ENCODE results near the gene TRPM4. TPM values are rescaled to one million over a fixed set of nuclear protein-coding genes. Genes with fewer than 3 reads are reported as not detected.
A peak's percentile ranks its signal among the peaks of the same experiment; 100 is the strongest.

The TRPM4 gene
- polyA plus RNA-seq, 1 of the 3 experiments (the other 2 are of a cell fraction), result 20.6 TPM

DNA sequence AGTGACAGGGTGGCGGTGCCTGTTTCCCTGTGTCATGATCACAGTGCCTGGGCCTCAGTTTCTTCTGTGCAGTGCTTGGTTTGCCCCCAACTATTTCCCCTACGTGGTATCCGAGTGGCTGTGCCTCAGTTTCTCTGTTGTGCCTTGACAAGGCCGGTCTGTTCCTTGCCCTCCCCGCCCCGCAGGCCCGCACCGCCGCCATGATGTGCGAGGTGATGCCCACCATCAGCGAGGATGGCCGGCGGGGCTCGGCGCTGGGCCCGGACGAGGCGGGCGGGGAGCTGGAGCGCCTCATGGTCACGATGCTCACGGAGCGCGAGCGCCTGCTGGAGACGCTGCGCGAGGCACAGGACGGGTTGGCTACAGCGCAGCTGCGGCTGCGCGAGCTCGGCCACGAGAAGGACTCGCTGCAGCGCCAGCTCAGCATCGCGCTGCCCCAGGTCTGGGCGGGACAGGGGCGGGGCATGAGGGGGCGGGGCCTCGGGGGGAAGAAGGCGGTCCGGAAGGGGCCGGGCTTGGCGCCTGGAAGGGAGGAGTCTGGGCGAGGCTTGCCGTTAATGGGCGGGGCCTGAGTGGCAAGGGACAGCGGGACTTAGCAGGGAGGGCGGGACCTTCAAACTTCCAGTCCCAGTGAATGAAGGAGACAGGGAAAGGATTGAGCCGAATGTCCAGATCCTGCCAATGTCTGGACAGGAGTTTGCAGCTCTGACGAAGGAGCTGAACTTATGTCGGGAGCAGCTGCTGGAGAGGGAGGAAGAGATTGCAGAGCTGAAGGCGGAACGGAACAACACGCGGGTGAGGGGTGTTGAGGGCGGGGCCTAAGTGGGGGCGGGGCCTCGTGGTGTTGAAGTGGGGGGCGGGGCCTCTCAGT is 29.7 kb upstream of the TRPM4 start (continued):
- TF ChIP-seq NRF1 (IDR thresholded peaks at IDR 0.05; ENCODE audit: low read depth, low read length) (peak; percentile 91), RXRA (IDR thresholded peaks at IDR 0.05; ENCODE audit: borderline replicate concordance, low read depth) (no peak), FOSL2 (IDR thresholded peaks at IDR 0.05; ENCODE audit: borderline replicate concordance, low read depth) (no peak), FOXM1 (IDR thresholded peaks at IDR 0.05; ENCODE audit: low read depth) (no peak), YY1 (IDR thresholded peaks at IDR 0.05; ENCODE audit: low read depth) (no peak), RCOR1 (IDR thresholded peaks at IDR 0.05; ENCODE audit: low read length) (no peak), TCF12 (IDR thresholded peaks at IDR 0.05) (no peak), RAD21 (IDR thresholded peaks at IDR 0.05; ENCODE audit: low read length) (peak; percentile 22; the same call in 1 of the 2 replicates), TEAD4 (IDR thresholded peaks at IDR 0.05; ENCODE audit: borderline replicate concordance, insufficient read depth) (no peak), EP300 (IDR thresholded peaks at IDR 0.05; ENCODE audit: borderline replicate concordance in 1 of 2, low read depth in 1 of 2, low read length in 1 of 2) (no peak), TAF1 (IDR thresholded peaks at IDR 0.05; ENCODE audit: borderline replicate concordance, low read depth, low read length) (no peak), JUND (IDR thresholded peaks at IDR 0.05) (no peak), ELF1 (IDR thresholded peaks at IDR 0.05) (no peak)
- TF ChIP-seq, protein P1, sequence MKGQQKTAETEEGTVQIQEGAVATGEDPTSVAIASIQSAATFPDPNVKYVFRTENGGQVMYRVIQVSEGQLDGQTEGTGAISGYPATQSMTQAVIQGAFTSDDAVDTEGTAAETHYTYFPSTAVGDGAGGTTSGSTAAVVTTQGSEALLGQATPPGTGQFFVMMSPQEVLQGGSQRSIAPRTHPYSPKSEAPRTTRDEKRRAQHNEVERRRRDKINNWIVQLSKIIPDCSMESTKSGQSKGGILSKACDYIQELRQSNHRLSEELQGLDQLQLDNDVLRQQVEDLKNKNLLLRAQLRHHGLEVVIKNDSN (IDR thresholded peaks at IDR 0.05; ENCODE audit: borderline replicate concordance, low read depth), result no peak
- TF ChIP-seq, protein P2, sequence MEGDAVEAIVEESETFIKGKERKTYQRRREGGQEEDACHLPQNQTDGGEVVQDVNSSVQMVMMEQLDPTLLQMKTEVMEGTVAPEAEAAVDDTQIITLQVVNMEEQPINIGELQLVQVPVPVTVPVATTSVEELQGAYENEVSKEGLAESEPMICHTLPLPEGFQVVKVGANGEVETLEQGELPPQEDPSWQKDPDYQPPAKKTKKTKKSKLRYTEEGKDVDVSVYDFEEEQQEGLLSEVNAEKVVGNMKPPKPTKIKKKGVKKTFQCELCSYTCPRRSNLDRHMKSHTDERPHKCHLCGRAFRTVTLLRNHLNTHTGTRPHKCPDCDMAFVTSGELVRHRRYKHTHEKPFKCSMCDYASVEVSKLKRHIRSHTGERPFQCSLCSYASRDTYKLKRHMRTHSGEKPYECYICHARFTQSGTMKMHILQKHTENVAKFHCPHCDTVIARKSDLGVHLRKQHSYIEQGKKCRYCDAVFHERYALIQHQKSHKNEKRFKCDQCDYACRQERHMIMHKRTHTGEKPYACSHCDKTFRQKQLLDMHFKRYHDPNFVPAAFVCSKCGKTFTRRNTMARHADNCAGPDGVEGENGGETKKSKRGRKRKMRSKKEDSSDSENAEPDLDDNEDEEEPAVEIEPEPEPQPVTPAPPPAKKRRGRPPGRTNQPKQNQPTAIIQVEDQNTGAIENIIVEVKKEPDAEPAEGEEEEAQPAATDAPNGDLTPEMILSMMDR (IDR thresholded peaks at IDR 0.05), result peak; percentile 13; the same call in 1 of the 2 replicates
- TF ChIP-seq, protein P3, sequence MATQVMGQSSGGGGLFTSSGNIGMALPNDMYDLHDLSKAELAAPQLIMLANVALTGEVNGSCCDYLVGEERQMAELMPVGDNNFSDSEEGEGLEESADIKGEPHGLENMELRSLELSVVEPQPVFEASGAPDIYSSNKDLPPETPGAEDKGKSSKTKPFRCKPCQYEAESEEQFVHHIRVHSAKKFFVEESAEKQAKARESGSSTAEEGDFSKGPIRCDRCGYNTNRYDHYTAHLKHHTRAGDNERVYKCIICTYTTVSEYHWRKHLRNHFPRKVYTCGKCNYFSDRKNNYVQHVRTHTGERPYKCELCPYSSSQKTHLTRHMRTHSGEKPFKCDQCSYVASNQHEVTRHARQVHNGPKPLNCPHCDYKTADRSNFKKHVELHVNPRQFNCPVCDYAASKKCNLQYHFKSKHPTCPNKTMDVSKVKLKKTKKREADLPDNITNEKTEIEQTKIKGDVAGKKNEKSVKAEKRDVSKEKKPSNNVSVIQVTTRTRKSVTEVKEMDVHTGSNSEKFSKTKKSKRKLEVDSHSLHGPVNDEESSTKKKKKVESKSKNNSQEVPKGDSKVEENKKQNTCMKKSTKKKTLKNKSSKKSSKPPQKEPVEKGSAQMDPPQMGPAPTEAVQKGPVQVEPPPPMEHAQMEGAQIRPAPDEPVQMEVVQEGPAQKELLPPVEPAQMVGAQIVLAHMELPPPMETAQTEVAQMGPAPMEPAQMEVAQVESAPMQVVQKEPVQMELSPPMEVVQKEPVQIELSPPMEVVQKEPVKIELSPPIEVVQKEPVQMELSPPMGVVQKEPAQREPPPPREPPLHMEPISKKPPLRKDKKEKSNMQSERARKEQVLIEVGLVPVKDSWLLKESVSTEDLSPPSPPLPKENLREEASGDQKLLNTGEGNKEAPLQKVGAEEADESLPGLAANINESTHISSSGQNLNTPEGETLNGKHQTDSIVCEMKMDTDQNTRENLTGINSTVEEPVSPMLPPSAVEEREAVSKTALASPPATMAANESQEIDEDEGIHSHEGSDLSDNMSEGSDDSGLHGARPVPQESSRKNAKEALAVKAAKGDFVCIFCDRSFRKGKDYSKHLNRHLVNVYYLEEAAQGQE (IDR thresholded peaks at IDR 0.05; ENCODE audit: low read depth, low read length), result peak; percentile 68
- TF ChIP-seq, protein P4, sequence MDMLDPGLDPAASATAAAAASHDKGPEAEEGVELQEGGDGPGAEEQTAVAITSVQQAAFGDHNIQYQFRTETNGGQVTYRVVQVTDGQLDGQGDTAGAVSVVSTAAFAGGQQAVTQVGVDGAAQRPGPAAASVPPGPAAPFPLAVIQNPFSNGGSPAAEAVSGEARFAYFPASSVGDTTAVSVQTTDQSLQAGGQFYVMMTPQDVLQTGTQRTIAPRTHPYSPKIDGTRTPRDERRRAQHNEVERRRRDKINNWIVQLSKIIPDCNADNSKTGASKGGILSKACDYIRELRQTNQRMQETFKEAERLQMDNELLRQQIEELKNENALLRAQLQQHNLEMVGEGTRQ (IDR thresholded peaks at IDR 0.05; ENCODE audit: borderline replicate concordance, low read depth, low read length), result no peak
- TF ChIP-seq, protein P5, sequence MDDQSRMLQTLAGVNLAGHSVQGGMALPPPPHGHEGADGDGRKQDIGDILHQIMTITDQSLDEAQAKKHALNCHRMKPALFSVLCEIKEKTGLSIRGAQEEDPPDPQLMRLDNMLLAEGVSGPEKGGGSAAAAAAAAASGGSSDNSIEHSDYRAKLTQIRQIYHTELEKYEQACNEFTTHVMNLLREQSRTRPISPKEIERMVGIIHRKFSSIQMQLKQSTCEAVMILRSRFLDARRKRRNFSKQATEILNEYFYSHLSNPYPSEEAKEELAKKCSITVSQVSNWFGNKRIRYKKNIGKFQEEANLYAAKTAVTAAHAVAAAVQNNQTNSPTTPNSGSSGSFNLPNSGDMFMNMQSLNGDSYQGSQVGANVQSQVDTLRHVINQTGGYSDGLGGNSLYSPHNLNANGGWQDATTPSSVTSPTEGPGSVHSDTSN (IDR thresholded peaks at IDR 0.05), result 0 out of 2 replicates have a peak, but pooled peaks have one; percentile 23

Measured in SK-N-SH (cell line).